ENCODE measurements around the gene PLN. TPM values are rescaled to one million over a fixed set of nuclear protein-coding genes. Genes with fewer than 3 reads are reported as not detected.

PLN gene
- total RNA-seq, 1 experiment from 2014 or later, result not detected

- Histone ChIP-seq H4K20me1 (ENCODE audit: insufficient read depth, low read depth, low read length) (peaks cover 3% of the 10 kb centered on the region; the same call in 1 of the 2 replicates), H3K9me3 (ENCODE audit: low read length) (no peaks in the 10 kb centered on the region), H3K4me1 (ENCODE audit: low read length) (no peaks in the 10 kb centered on the region), H2AFZ (ENCODE audit: low read length) (no peak overlapping the region), H3K36me3 (ENCODE audit: insufficient read depth, low read length) (no peaks in the 10 kb centered on the region), H3K27ac (ENCODE audit: low read length) (no peak overlapping the region), H3K27me3 (ENCODE audit: low read length) (no peaks in the 10 kb centered on the region), H3K79me2 (ENCODE audit: low read length) (no peaks in the 10 kb centered on the region), H3K4me3 (ENCODE audit: low read length) (no peak overlapping the region), H3K9me2 (replicated peaks; ENCODE audit: insufficient read depth, low read length) (no peaks in the 10 kb centered on the region), H3K4me2 (ENCODE audit: low read depth, low read length, poor library complexity, severe bottlenecking) (no peak overlapping the region), H3K9ac (ENCODE audit: low read length) (no peak overlapping the region)
- no peak for DNase-seq
These were observed 55.3 kb downstream of the PLN start for GRCh38 chr6:118603372-118603771.

DNA sequence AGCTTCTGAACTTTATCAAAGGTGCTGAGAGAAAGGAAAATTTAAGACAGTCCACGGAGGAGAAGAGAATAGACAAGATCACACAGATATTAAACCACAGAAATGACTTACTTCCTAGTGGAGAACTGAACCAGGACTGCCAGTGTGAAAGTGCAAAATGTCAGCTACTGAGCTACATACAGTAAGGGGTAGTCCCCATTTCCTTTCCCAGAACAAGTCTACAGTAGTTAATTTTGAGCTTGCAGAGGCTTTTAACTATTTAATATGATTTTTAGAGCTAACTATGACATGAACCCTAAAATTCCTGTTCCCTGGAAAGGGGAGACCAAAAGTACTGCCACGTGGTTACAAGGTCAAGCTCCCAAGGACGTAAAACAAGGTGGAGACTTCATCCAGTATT is 58.2 kb downstream of the PLN start:
- Histone ChIP-seq H3K9me3 (ENCODE audit: low read length) (no peaks in the 10 kb centered on the region), H3K36me3 (ENCODE audit: insufficient read depth, low read length) (no peaks in the 10 kb centered on the region), H3K4me3 (ENCODE audit: low read length) (no peak overlapping the region), H2AFZ (ENCODE audit: low read length) (no peak overlapping the region), H4K20me1 (ENCODE audit: insufficient read depth, low read depth, low read length) (peaks cover 7% of the 10 kb centered on the region), H3K27ac (ENCODE audit: low read length) (no peak overlapping the region), H3K27me3 (ENCODE audit: low read length) (no peaks in the 10 kb centered on the region), H3K9me2 (replicated peaks; ENCODE audit: insufficient read depth, low read length) (no peaks in the 10 kb centered on the region), H3K4me1 (ENCODE audit: low read length) (no peaks in the 10 kb centered on the region), H3K4me2 (ENCODE audit: low read depth, low read length, poor library complexity, severe bottlenecking) (no peak overlapping the region), H3K79me2 (ENCODE audit: low read length) (no peaks in the 10 kb centered on the region), H3K9ac (ENCODE audit: low read length) (no peak overlapping the region)
- DNase-seq, result no peak

- no peaks in the 10 kb centered on the region for H3K4me1 ChIP-seq (ENCODE audit: low read length)
- no peaks in the 10 kb centered on the region for H3K36me3 ChIP-seq (ENCODE audit: insufficient read depth, low read length)
- no peaks in the 10 kb centered on the region for H3K27me3 ChIP-seq (ENCODE audit: low read length)
- H3K27ac ChIP-seq (ENCODE audit: low read length), result no peak overlapping the region
- no peak overlapping the region for H3K4me3 ChIP-seq (ENCODE audit: low read length)
- no peak for DNase-seq
- no peak overlapping the region for H3K9ac ChIP-seq (ENCODE audit: low read length)
- H2AFZ ChIP-seq (ENCODE audit: low read length), result no peak overlapping the region
- no peaks in the 10 kb centered on the region for H3K9me2 ChIP-seq (replicated peaks; ENCODE audit: insufficient read depth, low read length)
- H4K20me1 ChIP-seq (ENCODE audit: insufficient read depth, low read depth, low read length), result peaks cover 7% of the 10 kb centered on the region
- H3K4me2 ChIP-seq (ENCODE audit: low read depth, low read length, poor library complexity, severe bottlenecking), result no peak overlapping the region
- no peaks in the 10 kb centered on the region for H3K9me3 ChIP-seq (ENCODE audit: low read length)
- no peaks in the 10 kb centered on the region for H3K79me2 ChIP-seq (ENCODE audit: low read length)
These were observed 58.8 kb downstream of the PLN start for GRCh38 chr6:118606858-118607257.

Other genes with a start within 250 kb of the PLN start
- gene CEP85L, start 103.3 kb downstream of the PLN start, total RNA-seq (2014; rRNA removed; shearing (Covaris generic); ENCODE audit: low replicate concordance), result 4.8 and 11.9 TPM in 2 replicates

Data from Karpas-422 (cell line).